VCaP (cell line): ENCODE results near the gene MEIOSIN.
A peak's percentile ranks its signal among the peaks of the same experiment; 100 is the strongest.

Experiments
- H3K27ac ChIP-seq: fragments of 450-650 bp; 2 replicates; pipeline ENCODE4 v1.5.1; 2017
- TF ChIP-seq, protein P1 (sequence below): fragments of 450-650 bp; conservative IDR thresholded peaks from 2 replicates; pipeline ENCODE4 v1.5.1; 2017; ENCODE audit warnings: mild to moderate bottlenecking, moderate library complexity

The MEIOSIN gene

DNA sequence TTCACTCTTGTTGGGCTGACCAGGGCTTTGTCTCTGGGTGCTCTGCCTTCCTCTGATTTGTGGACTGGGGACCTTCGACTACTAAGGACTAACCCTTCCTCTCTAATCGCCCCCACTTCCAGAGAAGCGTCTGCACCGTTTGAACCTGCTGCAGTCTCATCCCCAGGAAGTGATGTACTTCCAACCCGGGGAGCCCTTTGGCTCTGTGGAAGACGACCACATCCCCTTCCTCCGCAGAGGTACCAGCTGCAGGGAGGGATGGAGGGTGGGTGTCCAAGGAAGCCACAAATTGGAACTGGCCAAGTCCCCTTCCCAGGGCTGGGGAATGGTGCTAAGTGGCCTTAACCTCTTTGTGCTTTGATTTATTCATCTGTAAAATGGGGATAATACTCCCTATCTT is 31.6 kb upstream of the MEIOSIN start:
- TF ChIP-seq, protein P1, sequence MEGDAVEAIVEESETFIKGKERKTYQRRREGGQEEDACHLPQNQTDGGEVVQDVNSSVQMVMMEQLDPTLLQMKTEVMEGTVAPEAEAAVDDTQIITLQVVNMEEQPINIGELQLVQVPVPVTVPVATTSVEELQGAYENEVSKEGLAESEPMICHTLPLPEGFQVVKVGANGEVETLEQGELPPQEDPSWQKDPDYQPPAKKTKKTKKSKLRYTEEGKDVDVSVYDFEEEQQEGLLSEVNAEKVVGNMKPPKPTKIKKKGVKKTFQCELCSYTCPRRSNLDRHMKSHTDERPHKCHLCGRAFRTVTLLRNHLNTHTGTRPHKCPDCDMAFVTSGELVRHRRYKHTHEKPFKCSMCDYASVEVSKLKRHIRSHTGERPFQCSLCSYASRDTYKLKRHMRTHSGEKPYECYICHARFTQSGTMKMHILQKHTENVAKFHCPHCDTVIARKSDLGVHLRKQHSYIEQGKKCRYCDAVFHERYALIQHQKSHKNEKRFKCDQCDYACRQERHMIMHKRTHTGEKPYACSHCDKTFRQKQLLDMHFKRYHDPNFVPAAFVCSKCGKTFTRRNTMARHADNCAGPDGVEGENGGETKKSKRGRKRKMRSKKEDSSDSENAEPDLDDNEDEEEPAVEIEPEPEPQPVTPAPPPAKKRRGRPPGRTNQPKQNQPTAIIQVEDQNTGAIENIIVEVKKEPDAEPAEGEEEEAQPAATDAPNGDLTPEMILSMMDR: no peak
- no peak overlapping the region for H3K27ac ChIP-seq

DNA sequence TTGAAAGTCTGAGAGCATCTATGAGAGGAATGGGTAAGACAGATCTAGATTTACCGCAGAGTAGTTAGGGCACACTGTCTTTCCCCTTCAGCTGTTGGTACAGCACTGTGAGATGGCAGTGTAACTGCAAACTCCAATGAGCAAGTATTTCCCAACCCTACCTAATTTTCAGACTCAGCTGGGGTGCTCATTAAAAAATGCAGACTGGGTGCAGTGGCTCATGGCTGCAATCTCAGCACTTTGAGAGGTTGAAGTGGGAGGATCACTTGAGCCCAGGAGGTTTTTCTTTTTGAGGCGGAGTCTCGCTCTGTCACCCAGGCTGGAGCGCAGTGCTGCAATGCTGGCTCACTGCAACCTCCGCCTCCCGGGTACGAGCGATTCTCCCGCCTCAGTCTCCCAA is 28.1 kb upstream of the MEIOSIN start:
- H3K27ac ChIP-seq: no peak overlapping the region
- TF ChIP-seq, protein P1: no peak

DNA sequence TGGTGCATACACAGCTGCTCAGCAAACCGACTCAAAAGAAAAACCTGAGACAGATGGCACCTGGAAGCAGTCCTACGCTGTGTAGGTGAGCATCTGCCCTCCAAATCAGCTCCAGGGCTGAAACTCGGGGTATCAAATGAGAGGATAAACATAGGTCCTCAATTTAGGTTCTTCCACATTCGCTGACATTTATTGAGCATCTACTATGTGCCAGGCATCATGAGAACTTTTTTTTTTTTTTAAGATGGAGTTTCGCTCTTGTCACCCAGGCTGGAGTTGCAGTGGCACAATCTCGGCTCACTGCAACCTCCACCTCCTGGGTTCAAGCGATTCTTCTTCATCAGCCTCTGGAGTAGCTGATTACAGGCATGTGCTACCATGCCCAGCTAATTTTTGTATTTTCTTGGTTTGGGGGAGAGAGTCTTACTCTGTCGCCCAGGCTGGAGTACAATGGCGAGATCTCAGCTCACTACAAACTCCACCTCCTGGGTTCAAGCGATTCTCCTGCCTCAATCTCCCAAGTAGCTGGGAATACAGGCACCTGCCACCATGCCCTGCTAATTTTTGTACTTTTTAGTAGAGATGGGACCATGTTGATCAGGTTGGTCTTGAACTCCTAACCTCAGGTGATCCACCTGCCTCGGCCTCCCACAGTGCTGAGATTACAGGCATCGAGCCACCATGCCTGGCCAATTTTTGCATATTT is 27.4 kb upstream of the MEIOSIN start:
- H3K27ac ChIP-seq: no peak overlapping the region
- TF ChIP-seq, protein P1: no peak

DNA sequence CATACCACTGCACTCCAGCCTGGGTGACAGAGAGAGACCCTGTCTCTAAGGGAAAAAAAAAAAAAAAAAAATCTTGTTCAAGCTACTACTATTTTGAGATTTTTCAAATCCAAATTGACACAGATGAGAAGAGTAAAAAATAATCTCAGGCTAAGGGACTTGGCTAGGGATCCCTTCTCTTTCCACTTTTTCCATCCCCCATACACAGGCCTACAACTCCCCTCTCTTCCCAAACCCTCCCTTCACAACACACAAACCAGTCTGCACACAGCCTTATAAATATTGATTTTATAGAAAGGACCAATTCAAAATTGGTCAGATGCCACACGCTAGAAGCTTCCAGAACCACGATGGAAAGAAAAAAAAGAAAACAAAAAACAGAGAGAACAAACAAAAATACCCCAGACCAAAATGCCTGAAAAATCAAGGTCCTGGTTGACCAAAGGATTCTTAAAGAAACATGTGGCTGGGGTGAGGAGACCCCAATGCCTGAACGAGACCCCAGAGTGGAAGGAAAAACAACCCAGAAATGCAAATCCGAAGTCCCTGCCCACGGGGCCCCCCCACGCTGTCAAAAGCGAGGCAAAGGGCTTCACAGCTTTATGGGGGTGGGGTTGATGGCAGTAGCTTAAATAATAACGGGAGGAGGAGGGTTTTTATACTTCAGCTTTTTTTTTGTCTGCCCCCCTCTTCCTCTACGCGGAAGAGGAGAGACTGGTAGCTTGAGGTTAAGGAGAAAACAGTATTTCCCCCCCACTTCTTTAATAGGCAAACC is 22.7 kb upstream of the MEIOSIN start:
- peak overlapping the region; percentile 63 for H3K27ac ChIP-seq
- TF ChIP-seq, protein P1: no peak

DNA sequence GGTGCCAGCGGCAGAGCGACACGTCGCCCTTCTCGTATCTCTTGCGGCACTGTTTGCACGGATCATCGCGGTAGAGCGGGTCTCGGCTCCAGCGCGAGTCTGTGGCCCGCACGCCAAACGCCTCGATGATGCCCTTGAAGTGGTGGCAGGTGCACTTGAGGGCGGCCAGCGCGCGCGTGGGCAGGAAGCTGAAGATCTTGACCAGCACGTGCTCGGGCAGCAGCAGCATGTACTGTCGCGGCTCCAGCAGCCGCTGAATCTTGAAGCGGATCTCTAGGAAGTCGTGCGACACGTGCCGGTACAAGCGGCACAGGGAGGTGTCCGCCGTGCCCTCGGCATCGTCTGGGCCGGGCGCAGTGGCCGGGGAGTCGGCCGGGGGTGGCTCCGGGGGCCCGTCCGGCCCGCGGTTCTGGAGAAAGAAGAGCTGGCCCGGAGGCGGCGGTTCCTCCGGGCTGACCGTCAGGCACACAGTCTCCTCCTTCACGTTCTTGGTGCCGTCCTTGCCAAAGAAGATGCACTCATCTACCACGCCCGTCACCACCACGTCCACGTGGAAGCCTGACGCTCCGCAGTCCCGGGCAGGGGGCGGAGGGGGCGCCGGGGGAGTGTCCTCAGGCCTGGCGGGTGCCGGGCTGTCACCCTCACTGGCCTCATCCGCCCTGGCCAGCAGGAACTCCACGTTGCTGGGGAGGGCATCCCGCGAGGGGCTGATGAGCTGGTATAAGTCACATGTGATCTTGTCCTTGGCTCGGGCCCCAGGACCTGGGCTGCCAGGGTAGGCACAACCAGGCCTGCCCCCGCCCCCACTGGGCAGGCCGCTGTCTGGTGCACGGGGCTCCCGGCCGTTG is 21.2 kb upstream of the MEIOSIN start:
- TF ChIP-seq, protein P1: no peak
- H3K27ac ChIP-seq: no peak overlapping the region

DNA sequence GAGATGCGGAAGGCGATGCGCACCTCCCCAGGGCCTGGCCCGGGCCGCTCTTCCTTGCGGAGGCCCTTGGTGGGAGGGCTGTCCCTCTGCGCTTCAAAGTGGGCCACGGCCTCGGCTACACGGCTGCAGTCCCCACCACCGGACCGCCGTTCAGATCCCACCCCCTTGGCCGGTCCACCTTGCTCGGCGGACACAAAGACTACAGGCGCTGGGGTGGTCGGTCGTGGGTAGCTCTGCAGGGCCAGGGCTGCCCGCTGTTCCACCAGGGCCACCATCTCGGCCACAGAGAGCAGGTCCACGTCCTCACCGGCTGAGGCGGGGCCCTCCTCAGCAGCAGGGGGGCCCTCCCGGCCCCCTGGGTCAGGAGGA is 20.6 kb upstream of the MEIOSIN start:
- no peak overlapping the region for H3K27ac ChIP-seq
- TF ChIP-seq, protein P1: no peak

DNA sequence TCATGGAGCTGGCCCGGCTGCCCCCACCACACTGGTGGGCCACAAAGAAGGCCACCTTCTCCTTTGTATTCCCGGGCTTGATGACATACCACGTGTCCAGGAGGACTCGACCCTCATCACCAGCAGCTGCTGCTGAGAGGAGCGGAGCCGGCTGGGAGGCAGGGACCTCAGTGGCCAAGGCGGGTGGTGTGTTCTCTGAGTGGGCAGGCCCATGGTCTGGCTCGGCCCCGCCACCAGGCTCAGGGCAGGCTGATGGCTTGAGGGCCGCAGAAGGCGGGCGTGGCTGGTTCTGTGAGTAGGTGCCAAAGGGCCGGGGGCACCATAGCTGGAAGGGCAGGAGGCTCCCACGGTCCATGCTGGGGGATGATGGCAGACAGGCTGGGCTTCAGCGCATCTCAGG is 20.1 kb upstream of the MEIOSIN start:
- H3K27ac ChIP-seq: no peak overlapping the region
- TF ChIP-seq, protein P1: no peak
